Natural killer cell (primary cell): ENCODE data around the gene ETFBKMT. TPM values are rescaled to one million over a fixed set of nuclear protein-coding genes. Genes with fewer than 3 reads are reported as not detected.

Source experiments
- ATAC-seq, 3 donors: fragments of 150-1000 bp in 2 of 3; fragments of 200-7000 bp in 1 of 3; cut with Tn5 transposase; 1 replicate in 1 of 3; 2 replicates in 2 of 3; pipeline ENCODE4 v1.10.0; 2021; ENCODE audit warnings: mild to moderate bottlenecking in 2 of 3, moderate library complexity in 2 of 3
- DNase-seq, 2 donors: peaks; one replicate each; pipeline versions ENCODE4 v3.0.0 to v3.0.0-alpha.2; 2013 to 2021; ENCODE audit warnings: mixed read lengths in 1 of 2
- H3K27ac ChIP-seq: one replicate; pipeline ENCODE4 v1.5.1; 2013; ENCODE audit warnings: mild to moderate bottlenecking, low read length
- H3K27me3 ChIP-seq: one replicate; pipeline ENCODE4 v1.6.1; 2013; ENCODE audit warnings: low read length; ENCODE audit not compliant: control insufficient read depth, insufficient read depth
- H3K36me3 ChIP-seq: one replicate; pipeline ENCODE4 v1.6.1; 2013; ENCODE audit warnings: low read length; ENCODE audit not compliant: control insufficient read depth, insufficient read depth
- H3K4me1 ChIP-seq: one replicate; pipeline ENCODE4 v1.6.1; 2013; ENCODE audit warnings: low read length; ENCODE audit not compliant: control insufficient read depth, insufficient read depth
- H3K4me3 ChIP-seq: one replicate; pipeline ENCODE4 v1.5.1; 2013; ENCODE audit warnings: low read length
- H3K9me3 ChIP-seq: one replicate; pipeline ENCODE4 v1.6.1; 2013; ENCODE audit warnings: low read length; ENCODE audit not compliant: control insufficient read depth, insufficient read depth
- H3K27ac Mint-ChIP-seq, 2 donors: one replicate each; pipeline ENCODE4 v1.8.0; 2022; ENCODE audit warnings: mild to moderate bottlenecking in 2 of 2, mixed read lengths in 2 of 2, moderate library complexity in 1 of 2
- H3K27me3 Mint-ChIP-seq, 2 donors: one replicate each; pipeline ENCODE4 v1.8.0; 2022; ENCODE audit warnings: low read depth in 2 of 2, mixed read lengths in 2 of 2
- H3K36me3 Mint-ChIP-seq: one replicate; pipeline ENCODE4 v1.8.0; 2022; ENCODE audit warnings: mixed read lengths
- H3K4me1 Mint-ChIP-seq, 2 donors: one replicate each; pipeline ENCODE4 v1.8.0; 2022; ENCODE audit warnings: mixed read lengths in 2 of 2
- H3K4me3 Mint-ChIP-seq: one replicate; pipeline ENCODE4 v1.8.0; 2022; ENCODE audit warnings: mild to moderate bottlenecking, moderate library complexity, mixed read lengths
- H3K9me3 Mint-ChIP-seq, 2 donors: one replicate each; pipeline ENCODE4 v1.8.0; 2022; ENCODE audit warnings: mixed read lengths in 2 of 2
- WGBS: methylation state at CpG from one replicate; pipeline ENCODE4 v1.1.7; 2013; ENCODE audit warnings: missing lambda C conversion rate; ENCODE audit not compliant: insufficient coverage; 5-methylcytosine and 5-hydroxymethylcytosine counted together
- intact Hi-C: fragments of 100-400 bp; cut with micrococcal nuclease; formaldehyde crosslinking; loops from one replicate; pipeline ENCODE4 v1.14.2; 2022
- total RNA-seq, 4 donors: library from RNA; stranded (reverse); fragments of 120-200 nt in 1 of 4; gene quantifications; one replicate each; pipeline versions ENCODE4 v1.2.3 to v1.2.4, GENCODE V29; 2013 to 2022
- TF ChIP-seq, protein P1 (sequence below): fragments of 200-600 bp; IDR thresholded peaks from one replicate; pipeline ENCODE4 v1.8.0; 2022; ENCODE audit warnings: antibody characterized with exemption

The ETFBKMT gene, protein sequence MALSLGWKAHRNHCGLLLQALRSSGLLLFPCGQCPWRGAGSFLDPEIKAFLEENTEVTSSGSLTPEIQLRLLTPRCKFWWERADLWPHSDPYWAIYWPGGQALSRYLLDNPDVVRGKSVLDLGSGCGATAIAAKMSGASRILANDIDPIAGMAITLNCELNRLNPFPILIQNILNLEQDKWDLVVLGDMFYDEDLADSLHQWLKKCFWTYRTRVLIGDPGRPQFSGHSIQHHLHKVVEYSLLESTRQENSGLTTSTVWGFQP
- 1 to 10 TPM; 1.2 to 1.9 (median 1.2) TPM for total RNA-seq
- 2.4 TPM for total RNA-seq (2013)

DNA sequence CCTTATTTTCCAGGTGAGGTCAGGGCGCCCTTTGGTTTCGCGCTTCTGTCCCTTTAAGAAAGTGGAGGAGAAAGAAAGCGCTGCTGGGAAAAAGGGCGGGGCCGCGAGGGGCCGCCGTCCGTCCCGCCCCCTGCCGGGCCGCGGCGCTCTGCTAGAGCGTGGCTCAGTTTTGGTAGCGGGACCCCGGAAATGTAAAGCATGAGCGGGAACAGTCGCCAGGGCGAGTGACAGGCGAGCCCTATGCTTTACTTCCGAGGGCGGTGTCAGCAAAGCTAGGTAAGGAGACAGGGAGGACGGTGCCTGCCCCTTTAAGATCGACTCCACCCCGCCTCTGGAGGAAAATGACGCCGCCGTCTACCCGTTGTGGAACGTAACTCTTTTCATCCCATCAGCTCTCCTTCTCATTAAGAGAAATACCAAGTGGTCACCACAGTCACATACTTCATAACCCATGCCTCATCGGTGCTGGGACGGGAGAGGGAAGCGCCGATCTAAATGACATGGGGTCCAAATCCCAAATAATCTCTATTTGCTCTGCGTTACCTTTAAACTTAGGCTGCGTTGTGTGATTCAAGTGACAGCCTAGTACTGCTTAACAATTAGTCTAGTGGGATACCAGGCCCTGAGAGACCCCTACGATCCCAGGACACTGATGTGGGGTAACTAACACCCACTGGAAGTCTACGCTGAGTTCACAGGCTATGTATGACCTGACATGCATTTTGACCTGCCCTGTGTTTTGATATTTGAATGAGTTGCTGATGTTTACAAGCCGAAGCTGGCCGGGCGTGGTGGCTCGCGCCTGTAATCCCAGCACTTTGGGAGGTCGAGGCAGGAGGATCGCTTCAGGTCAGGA lies at the start of gene ETFBKMT:
Gene ETFBKMT, plus strand, starts transcription at position 602 of the 856 bp plus-strand sequence. CDS start 2,266 bp downstream, outside the sequence.
- peak within 1 kb of the TSS; percentile 84 for H3K27ac ChIP-seq
- intact Hi-C loops = loop anchor here (2.0 to 5.0 kb wide), 3 partner anchors 69 to 403 kb away; partner anchors contain the start of gene AMN1
- H3K27me3 Mint-ChIP-seq = no peaks in the 10 kb centered on the region
- no peaks in the 10 kb centered on the region for H3K36me3 Mint-ChIP-seq
- peak within 1 kb of the TSS; percentile 48 for H3K4me3 ChIP-seq
- DNase-seq (peak; percentile 80 to 96), ATAC-seq (peak; percentile 91 to 96 (median 94))
- no peaks in the 10 kb centered on the region for H3K9me3 Mint-ChIP-seq
- peak within 1 kb of the TSS; percentile 93 for H3K4me3 Mint-ChIP-seq
- H3K27me3 ChIP-seq = no peaks in the 10 kb centered on the region
- TF ChIP-seq, protein P1, sequence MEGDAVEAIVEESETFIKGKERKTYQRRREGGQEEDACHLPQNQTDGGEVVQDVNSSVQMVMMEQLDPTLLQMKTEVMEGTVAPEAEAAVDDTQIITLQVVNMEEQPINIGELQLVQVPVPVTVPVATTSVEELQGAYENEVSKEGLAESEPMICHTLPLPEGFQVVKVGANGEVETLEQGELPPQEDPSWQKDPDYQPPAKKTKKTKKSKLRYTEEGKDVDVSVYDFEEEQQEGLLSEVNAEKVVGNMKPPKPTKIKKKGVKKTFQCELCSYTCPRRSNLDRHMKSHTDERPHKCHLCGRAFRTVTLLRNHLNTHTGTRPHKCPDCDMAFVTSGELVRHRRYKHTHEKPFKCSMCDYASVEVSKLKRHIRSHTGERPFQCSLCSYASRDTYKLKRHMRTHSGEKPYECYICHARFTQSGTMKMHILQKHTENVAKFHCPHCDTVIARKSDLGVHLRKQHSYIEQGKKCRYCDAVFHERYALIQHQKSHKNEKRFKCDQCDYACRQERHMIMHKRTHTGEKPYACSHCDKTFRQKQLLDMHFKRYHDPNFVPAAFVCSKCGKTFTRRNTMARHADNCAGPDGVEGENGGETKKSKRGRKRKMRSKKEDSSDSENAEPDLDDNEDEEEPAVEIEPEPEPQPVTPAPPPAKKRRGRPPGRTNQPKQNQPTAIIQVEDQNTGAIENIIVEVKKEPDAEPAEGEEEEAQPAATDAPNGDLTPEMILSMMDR = peak; percentile 19
- H3K4me1 Mint-ChIP-seq = peaks cover 6 to 12% of the 10 kb centered on the region in 2 donors
- no peaks in the 10 kb centered on the region for H3K36me3 ChIP-seq
- H3K4me1 ChIP-seq = peaks cover 12% of the 10 kb centered on the region
- H3K9me3 ChIP-seq = no peaks in the 10 kb centered on the region
- peak within 1 kb of the TSS; percentile 91 to 93 for H3K27ac Mint-ChIP-seq
- WGBS = 6% methylated on average over 47 of the region's 47 CpGs

DNA sequence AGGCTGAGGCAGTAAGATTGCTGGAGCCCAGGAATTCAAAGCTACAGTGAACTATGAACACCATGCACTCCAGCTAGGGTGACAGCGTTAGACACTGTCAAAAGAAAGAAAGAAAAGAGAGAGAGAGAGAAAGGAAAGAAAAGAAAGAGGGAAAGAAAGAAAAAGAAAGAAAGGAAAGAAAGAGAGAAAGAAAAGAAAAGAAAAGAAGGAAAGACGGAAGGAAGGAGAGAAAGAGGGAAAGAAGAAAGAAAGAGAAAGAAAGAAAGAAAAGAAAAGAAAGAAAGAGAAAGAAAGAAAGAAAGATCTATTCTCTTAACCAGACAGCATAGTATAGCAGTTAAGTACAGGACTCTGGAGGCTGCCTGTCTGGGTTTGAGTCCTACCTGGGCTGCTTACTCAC lies 46.7 kb upstream of the ETFBKMT start:
- Histone ChIP-seq H3K27ac (no peak overlapping the region), H3K9me3 (peaks cover 6% of the 10 kb centered on the region), H3K4me3 (no peak overlapping the region), H3K27me3 (no peaks in the 10 kb centered on the region), H3K36me3 (no peaks in the 10 kb centered on the region), H3K4me1 (no peaks in the 10 kb centered on the region)
- intact Hi-C loops = no loop called here
- WGBS = 85% methylated on average over 2 of the region's 2 CpGs
- peaks cover 0 to 4% of the 10 kb centered on the region in 2 donors for H3K9me3 Mint-ChIP-seq
- TF ChIP-seq, protein P1 = no peak
- H3K36me3 Mint-ChIP-seq = peaks cover 7% of the 10 kb centered on the region
- H3K27ac Mint-ChIP-seq = no peak overlapping the region
- no peak for DNase-seq
- peaks cover 5 to 10% of the 10 kb centered on the region in 2 donors for H3K27me3 Mint-ChIP-seq
- no peak overlapping the region for H3K4me3 Mint-ChIP-seq
- no peaks in the 10 kb centered on the region for H3K4me1 Mint-ChIP-seq
- ATAC-seq = no peak

DNA sequence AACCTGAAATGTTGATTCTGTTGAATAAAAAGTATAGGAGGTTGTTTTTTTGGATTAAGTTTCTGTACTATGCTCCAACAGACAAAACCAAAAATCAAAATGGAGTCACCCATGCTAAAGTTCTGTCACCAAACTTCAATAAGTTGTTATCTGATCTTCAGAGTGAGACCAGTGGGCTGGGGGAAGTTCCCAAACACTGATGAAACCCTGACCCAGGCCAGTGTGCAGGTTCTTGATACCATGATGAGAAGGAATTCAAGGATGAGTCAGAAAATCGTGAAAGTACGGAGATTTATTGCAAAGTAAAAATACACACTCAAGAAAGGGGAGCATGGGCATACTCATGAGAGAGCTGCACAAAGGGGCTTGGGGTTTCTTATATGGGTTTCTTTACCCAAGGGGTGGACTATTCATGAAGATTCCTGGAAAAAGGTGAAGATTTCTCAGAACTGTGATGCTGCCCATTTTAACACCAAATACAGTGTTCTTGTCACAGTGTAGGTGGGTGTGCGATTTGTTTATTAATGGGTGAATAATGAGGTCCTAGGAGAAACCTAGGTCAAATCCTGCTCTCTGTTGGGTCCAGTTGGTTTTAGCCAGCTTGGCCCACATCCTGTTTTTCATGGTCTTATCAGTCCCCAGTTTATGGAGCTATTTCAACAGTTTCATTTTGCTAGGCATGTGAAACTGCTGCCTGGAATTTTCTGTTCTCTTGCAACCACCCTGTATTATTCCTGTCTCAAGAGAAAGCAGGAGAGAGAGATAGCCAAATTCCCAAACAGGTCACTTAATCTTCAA lies 41.1 kb upstream of the ETFBKMT start:
- Mint-ChIP-seq H3K4me1 (no peaks in the 10 kb centered on the region), H3K4me3 (no peak overlapping the region), H3K27ac (no peak overlapping the region), H3K27me3 (no peaks in the 10 kb centered on the region), H3K9me3 (no peaks in the 10 kb centered on the region), H3K36me3 (no peaks in the 10 kb centered on the region)
- DNase-seq (no peak), ATAC-seq (no peak)
- 92% methylated on average over 3 of the region's 3 CpGs for WGBS
- TF ChIP-seq, protein P1 = no peak
- no peaks in the 10 kb centered on the region for H3K9me3 ChIP-seq
- H3K27ac ChIP-seq = no peak overlapping the region
- H3K36me3 ChIP-seq = no peaks in the 10 kb centered on the region
- H3K27me3 ChIP-seq = no peaks in the 10 kb centered on the region
- no peak overlapping the region for H3K4me3 ChIP-seq
- intact Hi-C loops = no loop called here
- no peaks in the 10 kb centered on the region for H3K4me1 ChIP-seq
